IMR-90 (cell line): ENCODE data around the gene UBASH3A. TPM values are rescaled to one million over a fixed set of nuclear protein-coding genes. Genes with fewer than 3 reads are reported as not detected.

ENCODE experiments used
- ATAC-seq: fragments of 200-7000 bp; cut with Tn5 transposase; 2 replicates; pipeline ENCODE4 v1.9.1; 2020; ENCODE audit warnings: low read depth, mild to moderate bottlenecking, moderate library complexity
- BruUV-seq: library from RNA; stranded (reverse); fragments of 400-500 nt; replicated peaks from 2 replicates; lab custom pipeline; 2021; lab: Mats Ljungman, UMichigan
- CTCF ChIA-PET: fragments of 300-600 bp; formaldehyde crosslinking; extraction: SDS; loops from one replicate; lab custom pipeline; 2021; ENCODE audit warnings: antibody characterized with exemption; lab: Yijun Ruan, JAX
- POLR2A ChIA-PET: fragments of 300-600 bp; sonication (Branson Sonifier 250); formaldehyde crosslinking; loops from one replicate; lab custom pipeline; 2022; ENCODE audit warnings: antibody characterized with exemption; ENCODE audit not compliant: unreplicated experiment; lab: Charles Lee
- DNase-seq: peaks from one replicate; pipeline ENCODE4 v3.0.0; 2013
- H2AFZ ChIP-seq: replicated peaks from 2 replicates; pipeline ENCODE3; 2013; ENCODE audit warnings: low read length, mild to moderate bottlenecking; ENCODE audit not compliant: poor library complexity
- H2AK5ac ChIP-seq: 2 replicates; pipeline ENCODE4 v1.6.1; 2013; ENCODE audit warnings: low read depth, low read length, inconsistent platforms
- H2AK9ac ChIP-seq: replicated peaks from 2 replicates; pipeline ENCODE3; 2013; ENCODE audit warnings: mild to moderate bottlenecking, low read depth, low read length, moderate library complexity; ENCODE audit not compliant: poor library complexity
- H2BK120ac ChIP-seq: 2 replicates; pipeline ENCODE4 v1.6.1; 2013; ENCODE audit warnings: low read depth, low read length, inconsistent platforms
- H2BK15ac ChIP-seq: 3 replicates; pipeline ENCODE4 v1.6.1; 2013; ENCODE audit warnings: low read depth, low read length, inconsistent platforms
- H2BK20ac ChIP-seq: 2 replicates; pipeline ENCODE4 v1.6.1; 2013; ENCODE audit warnings: low read depth, mild to moderate bottlenecking, inconsistent platforms, low read length, moderate library complexity
- H2BK5ac ChIP-seq: 2 replicates; pipeline ENCODE4 v1.6.1; 2013; ENCODE audit warnings: mild to moderate bottlenecking, low read depth, low read length, inconsistent platforms; ENCODE audit not compliant: poor library complexity, severe bottlenecking
- H3K14ac ChIP-seq: replicated peaks from 2 replicates; pipeline ENCODE4 v1.6.1; 2013; ENCODE audit warnings: low read depth, low read length, inconsistent platforms
- H3K18ac ChIP-seq: 2 replicates; pipeline ENCODE4 v1.6.1; 2013; ENCODE audit warnings: low read depth, low read length, control low read depth
- H3K23ac ChIP-seq: 2 replicates; pipeline ENCODE4 v1.6.1; 2013; ENCODE audit warnings: low read depth, low read length, inconsistent platforms
- H3K27ac ChIP-seq: 2 replicates; pipeline ENCODE4 v1.5.1; 2013; ENCODE audit warnings: mild to moderate bottlenecking, control low read depth, low read length; ENCODE audit not compliant: insufficient read depth
- H3K27me3 ChIP-seq: 2 replicates; pipeline ENCODE4 v1.6.1; 2013; ENCODE audit warnings: low read length; ENCODE audit not compliant: control insufficient read depth, insufficient read depth
- H3K36me3 ChIP-seq: 2 replicates; pipeline ENCODE4 v1.6.1; 2013; ENCODE audit warnings: low read length, mixed read lengths; ENCODE audit not compliant: control insufficient read depth, insufficient read depth
- H3K4ac ChIP-seq: 2 replicates; pipeline ENCODE4 v1.6.1; 2013; ENCODE audit warnings: low read depth, low read length, inconsistent platforms
- H3K4me1 ChIP-seq: 2 replicates; pipeline ENCODE4 v1.6.1; 2013; ENCODE audit warnings: low read length, mixed read lengths; ENCODE audit not compliant: control insufficient read depth, insufficient read depth
- H3K4me2 ChIP-seq: 2 replicates; pipeline ENCODE4 v1.6.1; 2013; ENCODE audit warnings: low read depth, mild to moderate bottlenecking, control low read depth, low read length, moderate library complexity
- H3K4me3 ChIP-seq: 2 replicates; pipeline ENCODE4 v1.5.1; 2013; ENCODE audit warnings: low read depth, mild to moderate bottlenecking, control low read depth, low read length, moderate library complexity; ENCODE audit not compliant: insufficient read depth
- H3K56ac ChIP-seq: 2 replicates; pipeline ENCODE4 v1.6.1; 2013; ENCODE audit warnings: low read length, inconsistent platforms; ENCODE audit not compliant: insufficient read depth; ENCODE audit errors: extremely low read depth
- H3K79me1 ChIP-seq, 2 experiments: 2 replicates each; pipeline ENCODE4 v1.6.1; 2013; ENCODE audit warnings: low read length in 2 of 2, inconsistent platforms in 1 of 2, low read depth in 1 of 2
- H3K9ac ChIP-seq: 2 replicates; pipeline ENCODE4 v1.6.1; 2013; ENCODE audit warnings: low read depth, low read length, control low read depth
- H3K9me1 ChIP-seq: 2 replicates; pipeline ENCODE4 v1.6.1; 2013; ENCODE audit warnings: low read length, inconsistent platforms; ENCODE audit not compliant: insufficient read depth
- H3K9me3 ChIP-seq: 2 replicates; pipeline ENCODE4 v1.6.1; 2013; ENCODE audit warnings: low read length; ENCODE audit not compliant: control insufficient read depth, insufficient read depth
- H4K20me1 ChIP-seq: 2 replicates; pipeline ENCODE4 v1.6.1; 2013; ENCODE audit warnings: low read length, inconsistent platforms; ENCODE audit not compliant: insufficient read depth
- H4K5ac ChIP-seq: 2 replicates; pipeline ENCODE4 v1.6.1; 2013; ENCODE audit warnings: mild to moderate bottlenecking, low read depth, low read length, control low read depth
- H4K8ac ChIP-seq, 2 experiments: 2 replicates each; pipeline ENCODE4 v1.6.1; 2013; ENCODE audit warnings: low read depth in 2 of 2, low read length in 2 of 2, control low read depth in 1 of 2, inconsistent platforms in 1 of 2
- H4K91ac ChIP-seq: 2 replicates; pipeline ENCODE4 v1.6.1; 2013; ENCODE audit warnings: low read depth, low read length, inconsistent platforms; ENCODE audit not compliant: insufficient read depth
- BHLHE40 ChIP-seq: fragments of 150-350 bp; IDR thresholded peaks from 2 replicates; pipeline ENCODE4 v1.6.1; 2016; ENCODE audit warnings: mild to moderate bottlenecking, low read depth, low read length
- CEBPB ChIP-seq: IDR thresholded peaks from 2 replicates; pipeline ENCODE4 v1.6.1; 2012; ENCODE audit warnings: low read depth, low read length, improper control_type of control experiment
- CHD1 ChIP-seq: IDR thresholded peaks from 2 replicates; pipeline ENCODE4 v1.6.1; 2012; ENCODE audit warnings: low read depth, low read length, improper control_type of control experiment
- CTCF ChIP-seq: conservative IDR thresholded peaks from 2 replicates; pipeline ENCODE4 v1.5.1; 2012; ENCODE audit warnings: mild to moderate bottlenecking, low read depth, low read length, improper control_type of control experiment
- FOS ChIP-seq: fragments of 150-350 bp; IDR thresholded peaks from 2 replicates; pipeline ENCODE4 v1.6.1; 2016; ENCODE audit warnings: low read depth, low read length
- MAZ ChIP-seq: IDR thresholded peaks from 2 replicates; pipeline ENCODE4 v1.6.1; 2012; ENCODE audit warnings: low read depth, mild to moderate bottlenecking, low read length, improper control_type of control experiment, moderate library complexity, borderline replicate concordance
- MXI1 ChIP-seq: IDR thresholded peaks from 2 replicates; pipeline ENCODE4 v1.6.1; 2012; ENCODE audit warnings: low read depth, mild to moderate bottlenecking, low read length, moderate library complexity, borderline replicate concordance
- NFE2L2 ChIP-seq: fragments of 150-350 bp; IDR thresholded peaks from 2 replicates; pipeline ENCODE4 v1.6.1; 2016; ENCODE audit warnings: low read depth, mild to moderate bottlenecking, low read length
- RAD21 ChIP-seq: IDR thresholded peaks from 2 replicates; pipeline ENCODE4 v1.6.1; 2012; ENCODE audit warnings: low read length, improper control_type of control experiment
- RFX5 ChIP-seq: IDR thresholded peaks from 2 replicates; pipeline ENCODE4 v1.8.0; 2012; ENCODE audit warnings: low read depth, mild to moderate bottlenecking, low read length, moderate library complexity
- SMC3 ChIP-seq: fragments of 150-350 bp; IDR thresholded peaks from 2 replicates; pipeline ENCODE4 v1.6.1; 2016; ENCODE audit warnings: low read depth, mild to moderate bottlenecking, antibody characterized with exemption, low read length, moderate library complexity
- USF2 ChIP-seq: fragments of 150-350 bp; IDR thresholded peaks from 2 replicates; pipeline ENCODE4 v1.6.1; 2017; ENCODE audit warnings: mild to moderate bottlenecking, antibody characterized with exemption, low read length, low read depth
- WGBS, 2 experiments: methylation state at CpG; one replicate each; pipeline versions ENCODE4 v1.1.5 to v1.1.7; 2013; ENCODE audit warnings: missing lambda C conversion rate in 2 of 2; ENCODE audit not compliant: insufficient read length in 1 of 2; ENCODE audit errors: extremely low coverage in 2 of 2; 5-methylcytosine and 5-hydroxymethylcytosine counted together
- dilution Hi-C: fragments of 300-500 bp; cut with HindIII; formaldehyde crosslinking; loops from one replicate; pipeline ENCODE4 v1.14.3; 2018; ENCODE audit warnings: low sequenced_read_pairs; ENCODE audit not compliant: unreplicated experiment
- in situ Hi-C: fragments of 300-500 bp; cut with MboI; formaldehyde crosslinking; loops from 3 replicates; pipeline ENCODE4 v1.14.3; 2019; ENCODE audit warnings: low sequenced_read_pairs, inconsistent platforms, mixed read lengths
- intact Hi-C: fragments of 100-400 bp; cut with micrococcal nuclease; formaldehyde crosslinking; loops from 2 replicates; pipeline ENCODE4 v1.10.0; 2022
- polyA plus RNA-seq, 3 experiments: library from polyadenylated mRNA; depleted of rRNA; stranded (reverse); fragments of >200 nt; gene quantifications; 2 replicates each; pipeline ENCODE4 v1.2.3, GENCODE V29; 2012; ENCODE audit warnings: low replicate concordance in 1 of 3
- total RNA-seq: library from RNA; depleted of rRNA; stranded (reverse); fragments of >200 nt; gene quantifications from 2 replicates; pipeline ENCODE4 v1.2.3, GENCODE V29; 2012

The UBASH3A gene
- total and polyA plus RNA-seq, 2 of the 4 experiments (the other 2 are of a cell fraction), result not detected

DNA sequence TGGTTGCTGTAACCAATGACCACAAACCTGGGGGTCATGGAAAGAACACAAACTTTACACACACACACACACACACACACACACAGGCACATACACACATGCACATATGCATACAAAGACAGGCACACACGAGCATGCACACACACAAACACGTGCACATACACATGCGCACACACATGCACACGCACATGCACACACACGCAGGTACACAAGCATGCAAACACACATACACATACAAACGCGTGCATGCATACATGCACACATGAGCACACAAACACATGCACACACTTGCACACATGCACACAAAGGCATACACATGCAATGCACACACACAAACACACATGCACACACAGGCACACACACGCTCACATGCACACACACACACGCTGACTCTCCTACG, 44.0 kb downstream of the UBASH3A start:
- DNase-seq (no peak), ATAC-seq (no peak)
- Histone ChIP-seq H3K56ac (no peak overlapping the region), H2BK20ac (no peak overlapping the region), H3K9me1 (no peaks in the 10 kb centered on the region), H3K27ac (no peak overlapping the region), H3K9ac (no peak overlapping the region), H2AK5ac (no peak overlapping the region), H3K79me1 (no peaks in the 10 kb centered on the region), H3K18ac (no peak overlapping the region), H2BK120ac (no peak overlapping the region), H3K4me1 (no peaks in the 10 kb centered on the region), H2AFZ (peak overlapping the region; percentile 41), H3K23ac (no peak overlapping the region), H3K27me3 (peaks cover 2% of the 10 kb centered on the region; the same call in 1 of the 2 replicates), H2BK5ac (no peak overlapping the region), H3K4me2 (no peak overlapping the region), H2BK15ac (no peak overlapping the region), H3K36me3 (no peaks in the 10 kb centered on the region), H3K9me3 (no peaks in the 10 kb centered on the region), H3K4me3 (no peak overlapping the region), H4K8ac (no peak overlapping the region), H2AK9ac (no peak overlapping the region), H3K4ac (no peak overlapping the region), H4K91ac (no peak overlapping the region), H3K14ac (no peak overlapping the region), H4K20me1 (no peaks in the 10 kb centered on the region), H4K5ac (no peak overlapping the region)
- in situ Hi-C loops, result no loop called here
- intact Hi-C loops, result no loop called here
- BruUV-seq, result no TSS peak
- WGBS, 2 experiments, result 86% methylated on average over 6 of the region's 10 CpGs; no CpG with 5 or more reads in 1 of the 2 experiments
- TF ChIP-seq NFE2L2 (no peak), USF2 (no peak), MAZ (no peak), SMC3 (no peak), FOS (no peak), CTCF (no peak), RAD21 (no peak), CHD1 (no peak), MXI1 (no peak), CEBPB (no peak), RFX5 (no peak), BHLHE40 (no peak)
- POLR2A ChIA-PET, result no interaction called here
- CTCF ChIA-PET, result no interaction called here
- dilution Hi-C loops, result no loop called here
